G401 (cell line): ENCODE data around the gene SCCPDH. TPM values are rescaled to one million over a fixed set of nuclear protein-coding genes. Genes with fewer than 3 reads are reported as not detected.

Experiments used
- DNase-seq: peaks from one replicate; pipeline ENCODE4 v3.0.0-alpha.2; 2015; ENCODE audit warnings: low spot score
- in situ Hi-C: cut with HindIII; loops from 2 replicates; pipeline ENCODE4 v1.10.0; 2016; ENCODE audit warnings: low sequenced_read_pairs, mixed read lengths
- total RNA-seq: library from RNA; depleted of rRNA; stranded (reverse); fragments of >200 nt; shearing (Covaris generic); gene quantifications from 2 replicates; pipeline ENCODE4 v1.2.3, GENCODE V29; 2014

The SCCPDH gene
- total RNA-seq, 1 experiment from 2014 or later: 66.9 TPM

GRCh38 chr1:246779561-246780175 lies 55.5 kb downstream of the SCCPDH start:
- DNase-seq: peak; percentile 35
- in situ Hi-C loops: no loop called here

- no peak for DNase-seq
- in situ Hi-C loops: no loop called here
These were observed 56.1 kb downstream of the SCCPDH start for GRCh38 chr1:246780264-246780663.

GRCh38 chr1:246781212-246781611 lies 57.0 kb downstream of the SCCPDH start:
- DNase-seq: no peak
- in situ Hi-C loops: no loop called here

- in situ Hi-C loops: no loop called here
- DNase-seq: peak; percentile 37
These were observed 58.1 kb downstream of the SCCPDH start for GRCh38 chr1:246782120-246782900.

GRCh38 chr1:246784621-246785493 lies 60.6 kb downstream of the SCCPDH start:
- in situ Hi-C loops: no loop called here
- DNase-seq: peak; percentile 42

GRCh38 chr1:246785494-246786111 lies 61.4 kb downstream of the SCCPDH start:
- DNase-seq: no peak
- in situ Hi-C loops: no loop called here

- no peak for DNase-seq
- in situ Hi-C loops: no loop called here
These were observed 62.5 kb downstream of the SCCPDH start for GRCh38 chr1:246786606-246787238.

- DNase-seq: no peak
- in situ Hi-C loops: no loop called here
These were observed 63.7 kb downstream of the SCCPDH start for GRCh38 chr1:246787781-246788513.

GRCh38 chr1:246788895-246789338 lies 64.7 kb downstream of the SCCPDH start:
- in situ Hi-C loops: no loop called here
- DNase-seq: no peak

GRCh38 chr1:246789454-246790339 lies 65.5 kb downstream of the SCCPDH start:
- in situ Hi-C loops: no loop called here
- no peak for DNase-seq

- in situ Hi-C loops: no loop called here
- DNase-seq: no peak
These were observed 66.2 kb downstream of the SCCPDH start for GRCh38 chr1:246790364-246790763.

- no peak for DNase-seq
- in situ Hi-C loops: no loop called here
These were observed 66.6 kb downstream of the SCCPDH start for GRCh38 chr1:246790833-246791232.

- DNase-seq: no peak
- in situ Hi-C loops: no loop called here
These were observed 67.2 kb downstream of the SCCPDH start for GRCh38 chr1:246791303-246791918.

- in situ Hi-C loops: no loop called here
- no peak for DNase-seq
These were observed 68.4 kb downstream of the SCCPDH start for GRCh38 chr1:246792603-246793002.

GRCh38 chr1:246793356-246793896 lies 69.2 kb downstream of the SCCPDH start:
- in situ Hi-C loops: no loop called here
- no peak for DNase-seq

GRCh38 chr1:246794048-246794827 lies 70.0 kb downstream of the SCCPDH start:
- DNase-seq: no peak
- in situ Hi-C loops: no loop called here
